ENCODE measurements around the gene FHIP1B.
A peak's percentile ranks its signal among the peaks of the same experiment; 100 is the strongest.

The FHIP1B gene

DNA sequence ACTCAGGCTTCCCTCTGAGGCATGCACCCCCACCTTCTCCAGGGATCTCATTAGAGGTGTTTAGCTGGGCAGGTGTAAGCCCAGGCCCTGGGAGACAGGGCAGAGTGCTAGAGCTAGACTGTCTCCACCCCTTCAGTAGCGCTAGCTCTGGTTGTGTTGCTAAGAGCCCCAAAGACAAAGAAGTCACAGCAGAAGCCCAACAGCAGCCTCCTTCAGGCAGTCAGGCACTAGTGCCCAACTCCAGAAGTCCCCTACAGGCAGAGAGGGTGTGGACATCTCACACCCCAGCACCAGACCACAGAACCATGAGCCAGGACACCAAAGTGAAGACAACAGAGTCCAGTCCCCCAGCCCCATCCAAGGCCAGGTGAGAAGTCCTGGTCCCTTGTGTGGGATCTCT is 4.5 kb upstream of the FHIP1B start, which contains the start of gene CNGA4:
TSS of gene CNGA4 (plus strand) at position 188 of the 400 bp plus-strand sequence. CDS start at position 306, 118 bp downstream.
- DNase-seq: no peak

DNA sequence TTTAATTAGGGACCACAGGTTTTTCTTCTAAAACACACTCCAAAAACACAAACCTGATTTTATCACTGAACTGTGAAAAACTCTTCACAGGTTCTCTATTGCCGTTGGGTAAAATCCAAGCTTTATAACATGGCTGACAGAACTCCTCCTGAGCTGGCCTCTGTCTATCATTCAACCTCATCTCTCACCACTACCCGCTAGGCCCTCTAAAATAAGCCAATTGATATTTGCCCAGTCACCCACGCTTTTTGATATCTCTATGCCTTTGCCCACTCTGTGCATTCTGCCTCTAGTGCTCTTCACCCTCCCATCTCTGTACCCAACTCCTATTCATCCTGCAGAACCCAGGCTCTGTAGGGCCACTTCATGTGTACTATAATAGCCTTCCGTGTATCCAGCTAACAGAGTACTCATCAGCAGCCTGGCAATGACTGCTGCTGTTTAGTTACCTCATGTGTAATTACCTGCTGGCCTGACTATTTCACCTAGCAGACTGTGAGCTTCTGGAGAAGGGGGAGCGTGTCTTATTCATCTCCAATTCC is 3.4 kb upstream of the FHIP1B start:
- DNase-seq: no peak

DNA sequence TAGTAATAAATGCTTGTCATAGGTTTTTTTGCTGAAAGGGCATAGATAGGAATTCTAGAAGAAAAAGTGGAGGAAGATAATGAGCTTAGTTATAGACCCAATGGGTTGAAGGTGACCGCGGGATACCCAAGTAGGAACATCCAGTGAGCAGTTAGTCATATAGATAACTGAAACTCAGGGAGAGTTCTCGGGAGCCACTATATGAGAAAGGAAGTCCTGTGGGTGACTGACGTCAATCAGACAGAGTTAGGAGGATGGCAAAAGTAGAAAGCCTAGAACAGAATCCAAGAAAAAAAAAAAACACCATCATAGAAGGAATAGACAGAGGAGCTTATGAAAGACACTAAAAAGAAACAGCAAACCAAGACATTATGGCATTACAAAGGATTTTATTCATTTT is 2.8 kb upstream of the FHIP1B start:
- no peak for DNase-seq

DNA sequence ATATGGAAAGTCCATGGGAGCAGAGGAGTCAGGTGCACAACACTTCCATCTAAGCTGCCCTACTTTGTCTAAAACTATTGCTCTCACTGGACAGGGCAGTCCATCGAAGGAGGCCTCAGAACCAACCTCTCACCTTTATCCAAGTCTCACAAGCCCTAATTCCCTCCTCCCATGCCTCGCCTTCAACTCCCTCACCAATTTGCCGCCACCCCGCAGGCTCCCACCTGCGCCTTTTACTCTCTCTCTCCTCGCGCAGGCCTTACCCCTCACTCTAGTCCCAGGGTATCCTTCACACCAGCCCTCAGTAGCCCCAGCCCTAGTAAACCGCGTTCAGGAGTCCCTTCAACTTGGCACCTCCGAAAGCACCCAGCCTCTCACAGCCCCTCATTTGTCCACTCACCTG is 451 bp downstream of the FHIP1B start:
- no peak for DNase-seq

DNA sequence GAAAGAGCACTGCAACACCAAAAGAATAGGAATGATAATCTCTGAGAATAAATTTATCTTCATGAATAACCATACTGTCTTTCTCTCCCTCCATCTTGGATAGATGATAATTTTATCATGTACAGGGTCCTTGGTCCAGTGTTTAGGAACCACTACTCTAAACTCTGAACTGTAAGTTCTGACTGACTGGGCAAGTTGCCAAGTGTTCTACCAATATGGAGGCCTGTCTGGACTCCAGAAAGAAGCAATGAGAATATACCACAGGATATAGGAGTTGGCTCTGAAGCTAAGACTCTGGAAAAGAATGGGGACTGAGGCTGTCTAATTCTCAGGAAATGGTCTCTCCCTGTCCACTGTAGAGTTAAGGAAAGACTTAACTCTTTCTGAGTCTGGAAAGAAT is 1.5 kb downstream of the FHIP1B start:
- DNase-seq: no peak

DNA sequence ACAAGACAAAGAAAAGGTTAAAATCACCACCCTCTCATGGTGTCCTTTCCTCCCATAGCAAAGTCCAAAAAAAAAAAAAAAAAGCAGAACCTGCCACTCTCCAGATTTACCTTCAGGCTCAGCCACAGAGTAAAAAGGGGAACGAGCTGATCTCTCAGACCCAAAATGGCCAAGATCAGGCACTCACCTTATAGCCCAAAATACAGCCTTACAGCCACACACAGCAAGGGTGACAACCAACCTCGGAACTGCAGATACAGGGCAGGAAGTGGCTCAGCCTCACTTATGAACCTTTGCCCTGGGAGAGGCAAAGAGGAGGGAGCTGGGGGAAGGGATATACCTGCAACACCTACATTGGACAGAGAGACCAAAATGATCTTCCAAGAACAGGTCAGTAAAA is 4.5 kb downstream of the FHIP1B start:
- peak; percentile 30 for DNase-seq

DNA sequence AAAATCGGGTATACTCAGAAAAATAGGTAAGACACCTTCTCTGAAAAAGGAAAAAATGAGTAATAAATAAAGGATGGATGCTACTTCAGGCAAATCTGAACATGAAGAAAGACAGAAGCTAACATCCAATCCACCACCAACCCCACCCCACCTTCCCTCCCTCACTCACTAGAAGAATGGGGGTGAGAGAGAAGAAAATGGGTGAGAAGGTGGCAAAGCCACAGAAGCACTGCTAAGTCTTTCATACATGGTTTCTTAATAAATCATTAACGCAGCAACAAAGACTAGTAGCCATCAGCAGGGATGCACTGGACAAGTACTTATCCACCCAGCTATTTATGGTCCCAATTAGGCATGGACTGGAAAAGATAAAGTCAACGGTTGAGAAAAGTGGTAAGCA is 5.9 kb downstream of the FHIP1B start:
- DNase-seq: peak; percentile 6

DNA sequence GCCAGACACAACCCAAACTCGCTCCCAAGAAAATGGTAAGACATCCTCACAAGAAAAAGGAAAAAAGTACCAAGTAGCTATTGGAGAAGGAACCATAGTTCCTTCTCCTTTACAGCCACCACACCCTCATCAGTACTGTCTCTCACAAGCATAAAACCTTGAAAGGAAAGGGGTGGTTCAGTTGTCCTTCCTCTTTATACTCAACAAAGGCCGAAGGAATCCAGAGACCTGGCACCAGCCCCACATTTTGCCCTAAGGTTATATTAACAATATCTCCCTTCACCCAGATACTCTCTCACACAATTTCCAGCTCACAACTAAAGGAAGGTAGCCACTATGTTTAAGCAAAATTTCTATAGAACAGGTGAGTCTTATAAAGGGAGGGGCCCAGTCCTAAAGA is 8.5 kb downstream of the FHIP1B start:
- DNase-seq: no peak

DNA sequence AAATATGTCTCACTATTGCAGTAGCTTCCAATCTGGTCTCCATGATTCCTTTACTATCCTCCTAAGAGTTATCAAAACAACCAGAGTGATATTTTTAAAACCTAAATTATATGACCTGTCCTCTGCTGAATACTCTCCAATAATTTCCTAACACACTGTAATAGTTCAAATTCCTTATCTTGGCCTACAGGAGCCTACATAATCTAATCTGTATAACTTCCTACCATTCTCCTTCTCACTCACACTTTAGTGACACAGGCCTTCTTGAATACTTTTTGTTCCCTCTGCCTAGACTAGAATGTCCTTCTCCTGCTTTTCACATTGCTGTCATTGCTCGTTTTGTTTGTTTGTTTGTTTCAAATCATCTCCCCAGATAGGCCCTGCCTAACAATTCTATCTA is 9.4 kb downstream of the FHIP1B start:
- DNase-seq: no peak

DNA sequence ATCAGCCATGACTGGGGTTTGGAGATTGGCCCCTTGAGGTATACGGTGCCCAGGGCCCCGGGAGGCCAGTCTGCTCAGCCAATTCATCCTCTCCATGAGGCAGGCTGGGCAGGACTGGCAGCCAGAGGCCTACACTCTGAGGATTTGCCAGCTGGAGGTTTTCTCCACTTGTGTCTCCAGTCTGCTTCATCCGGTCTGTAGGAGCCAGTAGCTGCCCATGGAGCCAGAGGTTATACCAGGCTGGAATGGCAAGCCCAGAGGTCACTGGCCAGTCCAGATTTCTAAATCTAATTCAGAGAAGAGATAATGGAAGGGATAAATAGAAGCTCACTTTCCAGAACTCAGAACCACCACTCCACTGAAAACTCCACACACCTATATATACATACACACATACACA is 10.0 kb downstream of the FHIP1B start:
- no peak for DNase-seq

DNA sequence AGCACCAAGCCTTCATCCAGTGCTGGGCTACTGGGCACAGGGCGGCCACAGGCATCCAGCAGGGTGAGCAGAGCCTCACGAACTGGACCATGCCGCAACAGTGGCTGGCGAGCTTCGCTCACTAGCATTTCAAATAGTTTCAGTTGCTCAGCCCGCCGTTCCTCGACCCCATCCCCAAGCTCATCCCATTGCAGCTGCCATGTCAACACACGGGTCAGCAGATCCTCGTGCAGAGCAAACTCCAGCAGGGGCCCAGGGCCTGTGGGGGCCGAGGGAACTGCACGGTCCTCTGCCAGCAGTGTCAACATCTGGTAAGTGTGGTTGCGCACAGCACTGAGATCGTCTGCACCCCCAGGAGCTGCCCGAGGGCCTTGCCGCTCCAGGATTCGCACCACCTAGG is 10.6 kb downstream of the FHIP1B start:
- DNase-seq: no peak

DNA sequence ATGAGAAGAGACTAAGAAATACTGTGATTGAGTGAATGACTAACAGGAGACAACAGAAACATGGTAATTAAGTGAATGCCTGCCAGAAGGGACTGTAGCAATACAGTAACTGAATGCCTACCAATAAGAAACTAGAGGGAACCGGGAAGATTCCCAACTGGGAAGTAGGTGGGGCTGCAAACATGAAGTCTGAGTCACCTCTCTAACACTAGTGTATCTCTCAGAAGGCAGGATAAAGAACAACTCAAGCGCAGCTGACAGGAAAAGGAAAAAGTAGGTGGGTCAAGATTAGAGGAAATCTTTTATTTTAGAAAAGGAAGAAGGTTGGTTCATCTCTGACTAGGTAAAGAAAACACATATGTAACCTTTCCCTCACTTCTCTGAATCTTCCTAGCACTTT is 15.1 kb downstream of the FHIP1B start:
- DNase-seq: no peak

DNA sequence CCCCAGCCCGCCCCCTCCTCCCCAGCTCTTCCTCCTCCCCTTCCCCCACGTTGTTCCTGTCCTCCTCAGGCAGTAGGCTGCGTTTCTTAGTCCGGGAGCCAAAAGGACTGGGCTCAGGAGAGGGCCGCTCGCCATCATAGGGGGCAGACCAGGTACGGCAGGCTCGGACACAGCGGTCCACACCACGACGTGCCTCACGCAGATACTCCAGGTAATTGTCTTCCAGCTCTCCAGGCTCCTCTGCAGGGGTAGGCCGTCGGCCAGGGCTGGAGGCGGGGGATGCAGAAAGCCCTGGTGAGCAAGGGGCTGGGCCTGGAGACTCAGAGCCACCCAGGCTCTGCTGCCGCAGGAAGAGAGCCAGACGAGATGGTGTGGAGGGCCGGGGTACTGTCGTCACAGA is 16.7 kb downstream of the FHIP1B start:
- no peak for DNase-seq

DNA sequence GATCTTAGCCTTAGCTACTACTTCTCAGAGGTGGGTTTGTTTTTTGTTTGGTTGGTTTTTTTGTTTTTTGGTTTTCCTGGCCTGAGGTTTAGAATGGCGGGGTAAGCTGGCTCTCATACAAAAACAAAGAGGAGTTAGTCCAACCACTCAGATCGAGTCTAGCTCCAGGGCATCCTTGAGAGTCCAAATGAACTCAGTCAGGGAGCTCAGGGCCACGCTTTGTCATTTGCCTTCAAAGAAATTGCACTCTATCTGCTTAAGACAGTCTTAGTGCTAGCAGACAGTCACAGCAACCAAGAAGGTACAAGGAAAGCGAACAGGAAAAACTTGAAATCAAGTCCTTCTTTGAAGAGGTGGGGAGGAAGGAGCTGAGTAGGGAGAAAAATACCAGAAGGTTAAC is 17.9 kb downstream of the FHIP1B start:
- DNase-seq: no peak

DNA sequence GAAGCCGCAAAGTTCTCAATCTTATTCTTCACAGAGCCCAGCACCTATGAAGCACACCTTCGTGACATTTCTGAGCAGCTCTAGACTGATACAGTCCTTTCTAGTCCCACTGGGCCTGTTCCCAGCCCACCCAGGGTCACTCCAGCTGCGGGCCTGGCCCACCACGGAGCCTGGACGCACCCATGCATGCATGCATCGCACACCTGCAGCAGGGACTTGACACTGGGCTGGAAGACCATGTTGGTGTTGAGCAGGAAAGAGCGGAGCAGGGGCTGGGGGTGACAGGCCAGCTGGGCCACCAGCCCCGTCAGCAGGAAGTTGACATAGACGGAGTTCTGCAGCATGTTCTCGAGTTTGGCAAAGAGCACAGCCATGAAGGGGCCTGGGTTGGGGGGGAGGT is 19.9 kb downstream of the FHIP1B start:
- no peak for DNase-seq

DNA sequence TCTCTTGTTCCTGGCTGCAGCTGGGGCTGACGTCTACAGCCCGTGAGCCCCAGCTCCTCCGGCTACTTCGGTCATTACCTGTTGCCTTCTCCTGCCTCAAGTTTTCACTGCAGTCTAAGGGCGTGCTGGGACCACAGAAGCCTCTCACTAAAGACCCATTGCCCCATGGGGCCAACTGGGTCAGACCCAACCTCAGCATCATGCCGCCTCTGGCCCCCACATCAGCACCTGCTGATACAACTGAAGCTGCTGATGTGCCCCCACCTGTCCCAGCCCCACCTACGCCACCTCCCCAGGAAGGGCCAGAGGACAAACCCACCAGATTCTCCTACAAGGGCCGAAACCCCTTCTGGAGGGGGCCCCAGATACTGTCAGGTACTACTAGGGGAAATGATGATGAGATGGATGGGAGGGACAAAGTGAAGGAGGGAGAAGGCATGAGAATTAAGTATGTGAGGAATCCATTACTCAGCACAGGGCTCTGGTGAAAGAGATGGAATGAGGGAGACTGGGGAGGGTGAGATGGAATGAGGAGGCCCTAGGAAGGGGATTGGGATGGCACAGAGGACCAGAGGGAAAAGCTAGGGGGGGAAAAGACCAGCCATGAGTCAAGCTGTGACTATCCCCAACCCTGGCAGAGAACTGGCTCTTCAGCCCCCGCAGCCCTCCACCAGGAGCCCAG is 24.0 kb downstream of the FHIP1B start:
- DNase-seq: no peak

DNA sequence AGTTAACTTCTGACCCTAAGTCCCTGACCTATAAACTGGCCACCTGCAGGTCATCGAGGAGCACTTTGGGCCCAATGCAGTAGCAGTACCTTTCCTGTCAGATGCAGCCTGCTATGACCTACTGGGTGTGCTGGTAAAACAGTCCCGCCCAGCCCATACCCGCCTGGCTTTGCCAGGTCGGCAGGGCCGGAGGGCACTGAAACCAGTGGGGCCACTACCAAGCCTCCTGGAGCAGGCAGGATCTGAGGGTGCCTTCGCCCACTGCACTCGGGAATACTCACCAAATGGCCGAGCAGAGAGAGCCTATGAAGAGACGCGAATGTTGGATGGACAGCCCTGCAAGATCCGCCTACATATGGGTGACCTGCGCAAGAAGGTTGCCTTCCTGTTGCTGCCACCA is 24.6 kb downstream of the FHIP1B start:
- DNase-seq: no peak

DNA sequence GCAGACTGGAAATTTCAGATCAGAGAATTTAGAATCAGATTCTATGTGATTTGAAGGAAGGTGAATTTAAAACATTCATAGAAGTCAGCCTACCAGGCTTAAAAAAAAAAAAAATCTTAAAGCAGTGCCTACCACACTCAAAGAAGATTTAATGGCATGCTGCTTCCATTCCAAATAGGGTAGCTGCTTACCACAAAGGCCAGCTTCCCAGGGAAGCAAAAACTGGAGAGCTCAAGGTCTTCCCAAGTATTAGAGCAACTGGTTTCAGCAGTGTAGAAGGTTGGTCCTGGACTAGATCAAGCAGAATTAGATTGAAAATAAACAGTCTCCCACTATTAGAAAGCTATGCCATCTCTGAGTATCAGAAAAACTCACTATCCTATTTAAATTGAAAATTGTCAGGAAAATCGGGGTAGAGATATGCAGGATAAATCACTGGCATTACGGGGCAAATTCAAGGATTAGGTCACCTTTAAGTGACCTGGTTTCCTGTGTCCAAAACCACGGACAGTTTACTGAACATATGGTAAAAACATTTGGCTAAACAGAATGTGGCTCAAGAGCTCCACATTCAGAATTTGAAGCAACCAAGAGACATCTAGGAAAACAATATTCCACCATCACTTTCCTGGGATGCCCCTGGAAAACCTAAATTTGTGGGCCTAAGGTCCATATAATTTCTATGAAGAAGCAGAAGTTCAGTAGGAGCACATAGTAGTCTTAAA is 27.8 kb downstream of the FHIP1B start:
- DNase-seq: no peak

DNA sequence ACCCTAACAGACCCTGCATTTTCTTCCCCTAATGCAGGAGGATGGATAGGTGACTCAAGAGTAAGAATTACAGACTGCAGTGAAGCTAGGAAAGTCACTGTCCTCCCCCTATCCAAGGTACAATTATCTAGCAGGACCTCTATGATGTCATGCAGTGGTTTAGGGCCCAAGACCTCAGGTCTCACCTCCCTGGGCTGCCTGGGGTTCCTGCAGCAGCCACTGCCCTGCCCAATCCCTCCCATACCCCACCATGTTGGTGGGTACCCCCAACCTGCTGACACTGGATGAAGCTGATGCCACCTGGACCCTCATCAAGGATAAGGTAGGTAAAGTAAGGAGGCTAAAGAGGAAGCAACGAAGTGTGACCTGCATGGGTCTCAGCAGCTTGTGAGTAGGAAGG is 29.1 kb downstream of the FHIP1B start, which contains the start of gene C11orf42:
TSS of gene C11orf42 (plus strand) at position 192 of the 400 bp plus-strand sequence. CDS start at position 251, 59 bp downstream.
- DNase-seq: no peak

DNA sequence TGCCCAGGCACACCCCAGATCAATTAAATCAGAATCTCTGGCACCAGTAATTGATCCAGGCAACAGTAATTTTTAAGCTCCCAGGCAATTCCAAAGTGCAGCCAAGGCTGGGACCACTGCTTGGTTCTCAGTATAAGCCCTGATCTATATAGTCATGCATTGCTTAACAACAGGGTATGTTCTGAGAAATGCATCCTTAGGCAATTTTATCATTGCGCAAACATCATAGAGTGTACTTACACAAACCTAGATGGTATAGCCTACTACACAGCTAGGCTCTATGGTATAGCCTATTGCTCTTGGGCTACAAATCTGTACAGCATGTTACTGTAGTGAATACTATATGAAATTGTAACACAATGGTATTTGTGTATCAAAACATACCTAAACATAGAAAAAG is 29.7 kb downstream of the FHIP1B start:
- DNase-seq: no peak

DNA sequence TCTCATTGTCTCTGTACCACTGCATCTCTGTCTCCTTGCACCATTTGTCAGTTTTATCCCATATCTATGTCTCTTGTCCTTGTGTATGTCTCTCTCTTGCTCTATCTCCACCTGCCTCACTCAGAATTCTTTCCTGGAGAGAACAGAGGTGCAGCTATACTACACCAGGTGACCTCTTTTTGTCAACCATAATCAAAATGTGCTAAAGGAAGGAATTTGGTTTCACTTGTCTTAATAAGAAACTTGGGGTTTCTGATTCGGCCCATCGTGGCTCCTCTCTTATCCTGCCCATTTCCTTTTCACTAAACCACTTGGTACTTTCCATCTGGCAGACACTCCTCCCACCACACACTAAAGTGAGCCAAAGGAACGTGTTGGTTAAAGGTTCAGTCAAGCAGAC is 31.1 kb downstream of the FHIP1B start:
- DNase-seq: peak; percentile 40

DNA sequence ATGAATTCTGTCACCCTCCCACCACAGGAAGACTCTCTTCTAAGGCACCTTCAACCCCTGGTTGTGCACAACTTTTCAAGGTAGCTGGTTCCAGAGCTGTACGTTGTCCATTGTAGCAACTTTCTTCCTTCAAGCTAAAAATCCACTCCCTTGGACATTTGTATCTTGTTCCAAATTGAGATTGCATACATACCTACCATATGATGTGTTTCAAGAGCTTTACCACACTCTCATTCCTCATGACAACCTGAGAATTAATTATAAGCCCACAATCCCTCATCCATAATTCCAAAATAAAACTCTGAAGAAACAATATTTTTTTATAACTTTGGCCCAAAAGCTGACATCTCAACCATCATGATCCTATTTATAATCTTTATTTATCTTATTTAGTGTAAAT is 32.4 kb downstream of the FHIP1B start:
- DNase-seq: no peak

DNA sequence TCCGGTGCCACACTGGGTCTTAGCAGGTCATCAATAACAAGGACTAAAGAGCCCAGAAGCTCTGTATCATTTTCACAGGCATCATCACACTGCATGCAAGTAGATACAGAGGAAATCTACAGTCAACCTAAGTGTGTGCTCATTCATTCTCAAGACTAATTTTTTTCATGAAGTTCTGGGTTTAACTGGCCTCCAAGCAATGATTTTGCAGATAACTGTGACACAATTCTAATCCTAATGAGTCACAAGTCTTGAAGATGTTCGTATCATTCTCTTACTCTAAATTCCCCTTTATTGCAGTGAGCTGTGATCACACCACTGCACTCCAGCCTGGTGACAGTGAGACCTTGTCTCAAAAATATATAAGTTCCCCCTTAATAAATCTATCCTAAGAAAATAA is 33.0 kb downstream of the FHIP1B start:
- no peak for DNase-seq

DNA sequence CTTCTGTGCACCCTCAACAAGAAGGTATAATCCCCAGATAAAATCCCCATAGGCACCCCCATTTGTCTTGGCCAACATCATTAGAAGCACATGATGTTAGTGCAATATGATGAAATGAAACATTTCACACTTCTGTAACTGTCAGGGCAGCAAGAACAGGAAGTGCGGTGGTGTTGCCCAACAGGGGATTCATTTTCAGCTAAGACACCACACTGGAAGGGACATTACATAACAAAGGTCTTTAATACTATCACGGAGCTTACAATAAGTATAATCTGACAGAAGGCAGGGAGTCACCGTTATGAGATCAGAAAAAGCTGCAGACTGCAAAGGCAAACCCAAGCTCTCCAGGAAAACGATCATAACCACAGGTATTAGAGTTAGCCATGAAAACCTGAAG is 33.5 kb downstream of the FHIP1B start:
- peak; percentile 50 for DNase-seq
